CD4-positive, alpha-beta T cell (primary cell): ENCODE results near the gene XPR1. TPM values are rescaled to one million over a fixed set of nuclear protein-coding genes. Genes with fewer than 3 reads are reported as not detected.
"Not testable (repeated sequence)": the region's sequence is repeated elsewhere in the genome, so short reads cannot be mapped to it uniquely, and the experiment has no call there.

Source experiments
- ATAC-seq: fragments of 200-7000 bp; cut with Tn5 transposase; one replicate; pipeline ENCODE4 v1.10.0; 2022; ENCODE audit warnings: mild to moderate bottlenecking; ENCODE audit not compliant: poor library complexity
- CTCF ChIA-PET: fragments of 350-600 bp; sonication (Branson Sonifier 250); formaldehyde crosslinking; loops from one replicate; lab custom pipeline; 2021; ENCODE audit warnings: antibody characterized with exemption, inconsistent platforms; lab: Charles Lee
- POLR2A ChIA-PET: fragments of 350-600 bp; sonication (Branson Sonifier 250); formaldehyde crosslinking; loops from one replicate; lab custom pipeline; 2021; ENCODE audit warnings: antibody characterized with exemption, inconsistent platforms; lab: Charles Lee
- DNase-seq, 14 experiments: peaks; one replicate each; pipeline ENCODE4 v3.0.0-alpha.2; 2013 to 2020; ENCODE audit warnings: mixed read lengths in 2 of 14
- H3K27ac ChIP-seq, 2 donors: one replicate each; pipeline versions ENCODE4 v1.5.1 to v1.7.0; 2013; ENCODE audit warnings: low read length in 2 of 2, low read depth in 1 of 2, mild to moderate bottlenecking in 1 of 2
- H3K27me3 ChIP-seq, 2 experiments: 1 replicate in 1 of 2; 2 replicates in 1 of 2; pipeline versions ENCODE4 v1.6.1 to v1.7.0; 2013; ENCODE audit warnings: low read length in 2 of 2, control low read depth in 1 of 2, mild to moderate bottlenecking in 1 of 2, moderate library complexity in 1 of 2; ENCODE audit not compliant: insufficient read depth in 2 of 2, control insufficient read depth in 1 of 2
- H3K36me3 ChIP-seq: one replicate; pipeline ENCODE4 v1.6.1; 2013; ENCODE audit warnings: low read length, control low read depth; ENCODE audit not compliant: insufficient read depth
- H3K4me1 ChIP-seq: one replicate; pipeline ENCODE4 v1.6.1; 2013; ENCODE audit warnings: low read length, control low read depth; ENCODE audit not compliant: insufficient read depth
- H3K4me3 ChIP-seq: one replicate; pipeline ENCODE4 v1.5.1; 2013; ENCODE audit warnings: mild to moderate bottlenecking, low read length, moderate library complexity
- H3K9me3 ChIP-seq, 2 experiments: 1 replicate in 1 of 2; 2 replicates in 1 of 2; pipeline versions ENCODE4 v1.6.1 to v1.7.0; 2013; ENCODE audit warnings: low read length in 2 of 2, mild to moderate bottlenecking in 2 of 2, control low read depth in 1 of 2, moderate library complexity in 1 of 2; ENCODE audit not compliant: control insufficient read depth in 1 of 2, insufficient read depth in 1 of 2
- H3K27ac Mint-ChIP-seq: one replicate; pipeline ENCODE4 v1.8.0; 2020; ENCODE audit warnings: mixed read lengths
- H3K27me3 Mint-ChIP-seq: one replicate; pipeline ENCODE4 v1.8.0; 2021; ENCODE audit warnings: mixed read lengths
- H3K36me3 Mint-ChIP-seq: one replicate; pipeline ENCODE4 v1.8.0; 2021; ENCODE audit warnings: low read depth, mixed read lengths
- H3K4me1 Mint-ChIP-seq: one replicate; pipeline ENCODE4 v1.8.0; 2021; ENCODE audit warnings: low read depth, mixed read lengths
- H3K4me3 Mint-ChIP-seq: one replicate; pipeline ENCODE4 v1.8.0; 2020; ENCODE audit warnings: mild to moderate bottlenecking, mixed read lengths
- H3K9me3 Mint-ChIP-seq: one replicate; pipeline ENCODE4 v1.8.0; 2020; ENCODE audit warnings: mixed read lengths
- intact Hi-C, 2 experiments: fragments of 100-400 bp; cut with DNase I in 1 of 2; cut with micrococcal nuclease in 1 of 2; formaldehyde crosslinking; loops; one replicate each; pipeline versions ENCODE4 v1.15.1 to v1.9.0; 2023 to 2025; cut with DNase I, micrococcal nuclease
- total RNA-seq, 174 experiments: library from RNA in 2 of 174; stranded (reverse) in 2 of 174; gene quantifications; one replicate each; pipeline ENCODE4 v1.2.3 and lab custom pipeline; 2021 to 2026
- TF ChIP-seq, protein P1 (sequence below): fragments of 200-600 bp; IDR thresholded peaks from one replicate; pipeline ENCODE4 v1.8.0; 2022; ENCODE audit warnings: antibody characterized with exemption, mild to moderate bottlenecking

XPR1 gene
- total RNA-seq, 2 experiments from 2014 or later: 13.7 TPM

DNA sequence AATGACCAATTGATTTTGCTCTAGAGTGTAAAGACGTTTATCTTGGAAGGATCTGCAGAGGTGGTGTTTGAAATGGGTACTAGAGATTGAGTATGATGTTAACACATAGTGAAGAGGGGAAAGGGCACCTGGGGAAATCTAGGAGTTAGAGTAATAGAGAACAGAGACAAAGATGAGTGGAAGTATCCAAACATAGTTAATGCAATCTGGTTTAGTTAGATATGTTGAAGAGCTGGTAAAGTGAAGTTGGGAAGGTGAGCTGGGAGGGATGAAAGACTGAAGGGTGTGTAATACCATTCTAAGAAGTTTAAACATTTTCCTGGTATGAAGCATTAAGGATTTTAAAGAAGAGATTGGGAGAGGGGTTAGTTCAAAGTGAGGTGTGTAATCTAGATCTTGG lies 11.0 kb downstream of the XPR1 start:
- H3K27ac ChIP-seq: no peak overlapping the region
- no peak overlapping the region for H3K4me3 ChIP-seq
- H3K36me3 ChIP-seq: no peaks in the 10 kb centered on the region
- peaks cover 44% of the 10 kb centered on the region for H3K4me1 Mint-ChIP-seq
- intact Hi-C loops: no loop called here
- DNase-seq (no peak), ATAC-seq (no peak)
- TF ChIP-seq, protein P1, sequence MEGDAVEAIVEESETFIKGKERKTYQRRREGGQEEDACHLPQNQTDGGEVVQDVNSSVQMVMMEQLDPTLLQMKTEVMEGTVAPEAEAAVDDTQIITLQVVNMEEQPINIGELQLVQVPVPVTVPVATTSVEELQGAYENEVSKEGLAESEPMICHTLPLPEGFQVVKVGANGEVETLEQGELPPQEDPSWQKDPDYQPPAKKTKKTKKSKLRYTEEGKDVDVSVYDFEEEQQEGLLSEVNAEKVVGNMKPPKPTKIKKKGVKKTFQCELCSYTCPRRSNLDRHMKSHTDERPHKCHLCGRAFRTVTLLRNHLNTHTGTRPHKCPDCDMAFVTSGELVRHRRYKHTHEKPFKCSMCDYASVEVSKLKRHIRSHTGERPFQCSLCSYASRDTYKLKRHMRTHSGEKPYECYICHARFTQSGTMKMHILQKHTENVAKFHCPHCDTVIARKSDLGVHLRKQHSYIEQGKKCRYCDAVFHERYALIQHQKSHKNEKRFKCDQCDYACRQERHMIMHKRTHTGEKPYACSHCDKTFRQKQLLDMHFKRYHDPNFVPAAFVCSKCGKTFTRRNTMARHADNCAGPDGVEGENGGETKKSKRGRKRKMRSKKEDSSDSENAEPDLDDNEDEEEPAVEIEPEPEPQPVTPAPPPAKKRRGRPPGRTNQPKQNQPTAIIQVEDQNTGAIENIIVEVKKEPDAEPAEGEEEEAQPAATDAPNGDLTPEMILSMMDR: no peak
- H3K27ac Mint-ChIP-seq: no peak overlapping the region
- ChIA-PET CTCF (no interaction called here), POLR2A (no interaction called here)
- no peaks in the 10 kb centered on the region for H3K4me1 ChIP-seq
- H3K9me3 Mint-ChIP-seq: no peaks in the 10 kb centered on the region
- no peak overlapping the region for H3K4me3 Mint-ChIP-seq
- H3K36me3 Mint-ChIP-seq: peaks cover 37% of the 10 kb centered on the region
- no peaks in the 10 kb centered on the region for H3K27me3 ChIP-seq
- no peaks in the 10 kb centered on the region for H3K9me3 ChIP-seq
- H3K27me3 Mint-ChIP-seq: no peaks in the 10 kb centered on the region

DNA sequence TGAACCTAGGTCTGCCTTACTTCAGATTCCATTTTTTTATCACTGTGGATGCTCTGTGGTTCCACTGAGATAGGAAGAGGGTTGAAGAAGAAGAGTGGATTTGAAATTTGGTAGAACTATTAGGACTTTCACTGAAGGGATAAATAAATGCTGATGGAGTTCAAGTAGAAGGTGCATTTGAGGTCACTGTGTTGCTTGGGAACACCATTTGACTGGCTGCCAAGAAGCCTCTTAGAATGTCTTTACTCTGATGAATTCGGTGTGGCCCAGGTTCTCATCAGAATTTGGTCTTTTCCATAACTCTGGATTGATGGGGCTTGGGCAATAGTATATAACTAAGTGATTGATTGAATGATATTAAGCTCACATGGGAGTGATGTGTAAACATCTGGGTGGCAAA lies 11.9 kb downstream of the XPR1 start:
- no peaks in the 10 kb centered on the region for H3K36me3 ChIP-seq
- POLR2A ChIA-PET: no interaction called here
- no peak overlapping the region for H3K4me3 Mint-ChIP-seq
- no peak overlapping the region for H3K27ac Mint-ChIP-seq
- no peak for DNase-seq
- H3K4me1 ChIP-seq: no peaks in the 10 kb centered on the region
- no peak overlapping the region for H3K4me3 ChIP-seq
- TF ChIP-seq, protein P1: no peak
- H3K4me1 Mint-ChIP-seq: peaks cover 44% of the 10 kb centered on the region
- H3K9me3 Mint-ChIP-seq: no peaks in the 10 kb centered on the region
- H3K9me3 ChIP-seq: no peaks in the 10 kb centered on the region
- no peak for ATAC-seq
- H3K36me3 Mint-ChIP-seq: peaks cover 37% of the 10 kb centered on the region
- H3K27ac ChIP-seq: no peak overlapping the region
- CTCF ChIA-PET: no interaction called here
- no peaks in the 10 kb centered on the region for H3K27me3 ChIP-seq
- intact Hi-C loops: no loop called here
- no peaks in the 10 kb centered on the region for H3K27me3 Mint-ChIP-seq

DNA sequence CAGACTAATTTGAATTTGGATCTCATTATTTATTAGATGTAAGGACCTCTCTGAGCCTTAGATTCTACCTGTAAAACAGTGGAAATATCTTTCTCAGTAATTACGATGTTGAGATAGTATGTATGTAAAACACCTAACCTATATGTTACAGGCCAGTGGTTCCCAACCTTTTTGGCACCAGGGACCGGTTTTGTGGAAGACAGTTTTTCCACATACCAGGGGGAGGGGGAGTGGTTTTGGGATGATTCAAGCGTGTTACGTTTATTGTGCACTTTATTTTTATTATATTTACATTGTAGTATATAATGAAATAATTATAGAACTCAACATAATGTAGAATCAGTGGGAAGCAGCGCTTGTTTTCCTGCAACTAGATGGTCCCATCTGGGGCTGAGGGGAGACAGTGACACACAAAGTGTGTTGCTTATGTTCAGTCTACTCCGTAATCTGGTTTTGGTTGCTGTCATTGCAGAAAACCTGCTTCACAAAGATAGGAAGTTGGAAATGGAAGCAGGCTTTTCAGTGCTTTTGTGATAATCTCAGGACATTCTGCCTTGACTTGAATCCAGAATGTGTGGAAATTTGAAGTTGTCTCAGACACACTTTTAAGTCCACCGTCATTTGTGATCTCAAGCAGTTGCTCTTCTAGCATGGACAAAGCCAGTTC lies 12.8 kb downstream of the XPR1 start:
- H3K27ac Mint-ChIP-seq: no peak overlapping the region
- H3K4me3 ChIP-seq: no peak overlapping the region
- H3K9me3 ChIP-seq: peaks cover 0 to 3% of the 10 kb centered on the region in 2 experiments
- TF ChIP-seq, protein P1: no peak
- peaks cover 48% of the 10 kb centered on the region for H3K4me1 Mint-ChIP-seq
- H3K27me3 ChIP-seq: no peaks in the 10 kb centered on the region
- no peaks in the 10 kb centered on the region for H3K9me3 Mint-ChIP-seq
- H3K36me3 Mint-ChIP-seq: peaks cover 42% of the 10 kb centered on the region
- no peak overlapping the region for H3K4me3 Mint-ChIP-seq
- no peak overlapping the region for H3K27ac ChIP-seq
- no peaks in the 10 kb centered on the region for H3K36me3 ChIP-seq
- ChIA-PET CTCF (no interaction called here), POLR2A (no interaction called here)
- intact Hi-C loops: no loop called here
- ATAC-seq (no peak), DNase-seq (no peak)
- no peaks in the 10 kb centered on the region for H3K4me1 ChIP-seq
- H3K27me3 Mint-ChIP-seq: no peaks in the 10 kb centered on the region

DNA sequence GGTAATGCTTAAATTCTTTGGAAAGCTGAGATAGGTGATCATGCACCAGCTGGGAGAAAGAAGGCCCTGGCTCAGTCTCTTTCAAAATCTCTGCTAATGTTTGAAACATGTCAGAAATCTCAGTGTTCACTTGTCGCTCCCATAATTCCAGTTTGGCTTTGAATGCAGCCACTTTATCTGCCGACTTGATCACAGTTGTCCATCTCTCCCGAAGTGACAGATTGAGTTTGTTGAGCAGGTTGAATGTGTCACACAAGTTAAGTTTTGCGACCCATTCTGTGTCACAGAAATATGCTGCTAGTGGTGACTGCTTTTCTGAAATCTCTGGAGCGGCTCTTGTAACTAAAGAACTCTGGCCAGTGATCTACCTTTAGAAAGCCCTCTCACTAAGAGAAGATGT lies 13.4 kb downstream of the XPR1 start:
- H3K4me3 Mint-ChIP-seq, CTCF ChIA-PET, H3K9me3 Mint-ChIP-seq, H3K4me3 ChIP-seq, H3K27me3 Mint-ChIP-seq, DNase-seq, H3K4me1 ChIP-seq, intact Hi-C loops, H3K36me3 ChIP-seq, H3K9me3 ChIP-seq, POLR2A ChIA-PET, ATAC-seq, H3K27ac ChIP-seq, H3K27me3 ChIP-seq, H3K27ac Mint-ChIP-seq: not testable (repeated sequence)
- H3K36me3 Mint-ChIP-seq: peaks cover 44% of the 10 kb centered on the region
- H3K4me1 Mint-ChIP-seq: peaks cover 50% of the 10 kb centered on the region
